Stimulated activated CD8-positive, alpha-beta memory T cell treated with anti-CD3 and anti-CD28 coated beads, Interleukin-2, amount 100 ng/mL, for 1 hour (primary cell): ENCODE data around the gene GIGYF1.
"Not testable (repeated sequence)": the region's sequence is repeated elsewhere in the genome, so short reads cannot be mapped to it uniquely, and the experiment has no call there.

Source experiments
- DNase-seq, 2 donors: peaks; one replicate each; pipeline ENCODE4 v3.0.0-alpha.2; 2020; ENCODE audit warnings: low read depth in 2 of 2

The GIGYF1 gene, protein sequence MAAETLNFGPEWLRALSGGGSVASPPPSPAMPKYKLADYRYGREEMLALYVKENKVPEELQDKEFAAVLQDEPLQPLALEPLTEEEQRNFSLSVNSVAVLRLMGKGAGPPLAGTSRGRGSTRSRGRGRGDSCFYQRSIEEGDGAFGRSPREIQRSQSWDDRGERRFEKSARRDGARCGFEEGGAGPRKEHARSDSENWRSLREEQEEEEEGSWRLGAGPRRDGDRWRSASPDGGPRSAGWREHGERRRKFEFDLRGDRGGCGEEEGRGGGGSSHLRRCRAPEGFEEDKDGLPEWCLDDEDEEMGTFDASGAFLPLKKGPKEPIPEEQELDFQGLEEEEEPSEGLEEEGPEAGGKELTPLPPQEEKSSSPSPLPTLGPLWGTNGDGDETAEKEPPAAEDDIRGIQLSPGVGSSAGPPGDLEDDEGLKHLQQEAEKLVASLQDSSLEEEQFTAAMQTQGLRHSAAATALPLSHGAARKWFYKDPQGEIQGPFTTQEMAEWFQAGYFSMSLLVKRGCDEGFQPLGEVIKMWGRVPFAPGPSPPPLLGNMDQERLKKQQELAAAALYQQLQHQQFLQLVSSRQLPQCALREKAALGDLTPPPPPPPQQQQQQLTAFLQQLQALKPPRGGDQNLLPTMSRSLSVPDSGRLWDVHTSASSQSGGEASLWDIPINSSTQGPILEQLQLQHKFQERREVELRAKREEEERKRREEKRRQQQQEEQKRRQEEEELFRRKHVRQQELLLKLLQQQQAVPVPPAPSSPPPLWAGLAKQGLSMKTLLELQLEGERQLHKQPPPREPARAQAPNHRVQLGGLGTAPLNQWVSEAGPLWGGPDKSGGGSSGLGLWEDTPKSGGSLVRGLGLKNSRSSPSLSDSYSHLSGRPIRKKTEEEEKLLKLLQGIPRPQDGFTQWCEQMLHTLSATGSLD (N-terminal part only)

DNA sequence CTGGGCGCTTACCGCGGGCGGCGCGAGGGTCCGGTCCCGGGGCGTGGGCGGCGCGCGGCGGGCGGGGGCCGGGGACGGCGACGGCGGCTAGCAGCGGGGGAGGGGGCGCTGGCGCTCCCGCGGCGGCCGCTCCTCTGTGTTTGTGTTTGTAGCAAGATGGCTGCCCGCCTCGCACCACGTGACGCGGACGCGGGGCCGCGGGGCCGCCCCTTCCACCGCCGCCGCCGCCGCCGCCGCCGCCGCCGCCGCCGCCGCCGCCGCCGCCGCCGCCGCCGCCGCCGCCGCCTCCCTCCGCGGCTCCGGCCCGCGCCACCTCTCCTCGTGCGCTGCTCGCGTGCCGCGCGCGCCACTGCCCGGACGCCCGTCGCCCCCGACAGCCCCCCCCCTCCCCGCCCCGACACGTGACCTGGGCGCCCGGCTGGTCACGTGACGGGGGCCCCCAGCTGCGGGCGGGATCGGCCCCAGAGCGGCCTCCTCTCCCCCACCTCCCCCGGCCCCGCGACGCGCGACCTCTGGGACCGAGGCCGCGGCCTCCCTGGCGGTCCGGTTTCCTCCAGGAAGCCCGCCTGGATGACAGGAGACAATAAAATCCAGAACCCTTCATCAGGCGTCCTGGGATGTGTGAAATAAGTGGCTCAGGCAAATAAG is at the start of gene GIGYF1:
Gene GIGYF1 (minus strand): TSS at position 153 of the 648 bp plus-strand sequence. CDS start 6,012 bp downstream, outside the sequence.
- DNase-seq, result peak in 1 of 2 donors; percentile 56

DNA sequence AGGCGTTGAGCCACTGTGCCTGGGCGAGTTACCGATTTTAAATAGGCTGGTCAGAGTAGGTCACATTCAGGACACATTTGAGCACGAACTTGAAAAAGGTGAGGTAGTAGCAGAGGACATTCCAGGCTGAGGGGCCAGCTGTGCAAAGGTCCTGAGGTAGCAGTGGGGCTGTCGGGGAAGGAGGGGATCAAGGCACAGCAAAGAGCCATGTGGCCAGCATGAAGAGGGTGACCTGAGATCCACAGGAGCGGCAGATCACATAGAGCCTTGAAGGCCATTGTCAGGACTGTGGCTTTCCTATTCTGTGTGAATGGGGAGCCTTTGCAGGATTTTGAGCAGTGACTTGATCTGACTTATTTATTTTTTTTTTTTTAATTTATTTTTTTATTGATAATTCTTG is 45.9 kb upstream of the GIGYF1 start:
- no peak for DNase-seq

DNA sequence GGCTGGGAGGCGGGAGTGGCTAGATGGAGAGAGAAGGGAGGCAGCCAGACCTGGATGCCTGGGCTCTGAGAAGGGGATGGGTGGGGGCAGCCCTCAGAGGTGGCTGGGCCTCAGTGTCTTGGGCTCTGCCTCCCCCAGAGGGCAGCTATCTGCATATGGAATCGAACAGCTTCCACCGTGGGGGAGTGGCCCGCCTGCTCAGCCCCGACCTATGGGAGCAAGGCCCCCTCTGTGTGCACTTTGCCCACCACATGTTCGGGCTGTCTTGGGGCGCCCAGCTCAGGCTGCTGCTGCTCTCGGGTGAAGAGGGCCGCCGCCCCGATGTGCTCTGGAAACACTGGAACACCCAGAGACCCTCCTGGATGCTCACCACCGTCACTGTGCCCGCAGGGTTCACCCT is 42.6 kb upstream of the GIGYF1 start:
- no peak for DNase-seq

DNA sequence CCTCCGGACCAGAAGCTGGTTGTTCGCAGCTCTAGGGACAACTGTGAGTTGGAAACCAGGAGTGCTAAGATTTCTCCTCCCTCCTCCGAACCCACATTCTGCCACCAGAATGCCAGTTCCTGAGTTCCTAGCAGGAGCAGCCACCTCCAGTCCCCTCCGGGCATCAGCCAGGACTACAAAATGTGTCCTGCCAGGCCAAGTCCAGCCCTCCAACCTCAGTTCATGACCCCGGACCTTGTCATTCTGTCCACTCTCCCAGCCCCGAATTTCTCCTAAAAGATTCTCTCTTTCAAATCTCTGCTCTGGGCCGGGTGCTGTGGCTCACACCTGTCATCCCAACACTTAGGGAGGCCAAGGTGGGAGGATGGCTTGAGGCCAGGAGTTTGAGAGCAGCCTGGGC is 41.7 kb upstream of the GIGYF1 start:
- no peak for DNase-seq

DNA sequence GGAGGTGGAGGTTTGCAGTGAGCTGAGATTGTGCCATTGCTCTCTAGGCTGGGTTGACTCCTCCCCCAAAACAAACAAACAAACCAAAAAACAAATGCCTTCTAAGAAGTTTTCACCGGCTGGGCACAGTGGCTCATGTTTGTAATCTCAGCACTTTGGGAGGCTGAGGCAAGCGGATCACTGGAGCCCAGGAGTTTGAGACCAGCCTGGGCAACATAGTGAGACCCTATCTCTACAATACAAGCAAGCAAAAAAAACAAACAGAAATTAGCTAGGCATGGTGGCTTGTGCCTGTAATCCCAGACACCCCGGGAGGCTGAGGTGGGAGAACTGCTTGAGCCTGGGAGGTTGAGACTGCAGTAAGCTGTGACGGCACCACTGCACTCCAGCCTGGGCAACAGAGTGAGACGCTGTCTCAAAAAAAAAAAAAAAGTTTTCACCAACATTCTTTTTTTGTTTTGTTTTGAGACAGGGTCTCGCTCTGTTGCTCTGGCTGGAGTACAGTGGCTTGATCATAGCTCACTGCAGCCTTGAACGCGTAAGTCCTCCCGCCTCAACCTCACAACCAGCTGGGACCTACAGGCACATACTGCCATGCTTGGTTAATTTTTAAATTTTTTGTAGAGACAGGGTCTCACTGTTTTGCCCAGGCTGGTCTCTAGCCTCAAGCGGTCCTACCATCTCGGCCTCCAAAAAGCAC is 38.0 kb upstream of the GIGYF1 start:
- no peak for DNase-seq

DNA sequence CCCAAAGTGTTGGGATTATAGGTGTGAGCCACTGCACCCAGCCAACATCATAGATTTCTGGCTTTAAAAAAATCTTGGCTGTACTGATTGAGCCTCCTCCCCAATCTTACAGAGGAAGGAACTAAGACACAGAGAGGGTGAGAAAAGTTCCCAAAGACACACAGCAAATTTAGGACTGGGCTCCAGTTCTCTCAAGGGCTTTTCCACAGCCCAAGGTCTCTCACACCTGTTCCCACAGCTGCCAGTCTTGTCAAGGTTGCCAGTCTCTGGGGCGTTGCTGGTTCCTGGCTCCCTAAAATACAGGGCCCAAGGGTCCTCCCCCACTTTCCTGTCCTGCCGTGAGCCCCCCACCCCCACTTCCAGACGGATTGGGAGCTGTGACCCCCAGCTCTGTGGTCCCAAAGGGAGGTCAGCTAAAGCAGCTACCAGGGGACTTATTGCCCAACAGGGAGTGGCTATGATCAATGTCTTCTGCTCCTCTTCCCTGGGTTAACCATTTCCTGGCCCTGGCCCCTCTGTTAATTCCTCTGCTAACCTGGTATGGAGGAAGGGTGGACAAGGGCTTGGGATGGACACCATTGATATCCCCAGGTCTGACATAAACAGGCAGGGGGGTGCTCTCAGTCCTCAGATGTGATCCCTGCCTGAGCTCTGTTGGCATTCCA is 36.2 kb upstream of the GIGYF1 start:
- DNase-seq, result no peak

DNA sequence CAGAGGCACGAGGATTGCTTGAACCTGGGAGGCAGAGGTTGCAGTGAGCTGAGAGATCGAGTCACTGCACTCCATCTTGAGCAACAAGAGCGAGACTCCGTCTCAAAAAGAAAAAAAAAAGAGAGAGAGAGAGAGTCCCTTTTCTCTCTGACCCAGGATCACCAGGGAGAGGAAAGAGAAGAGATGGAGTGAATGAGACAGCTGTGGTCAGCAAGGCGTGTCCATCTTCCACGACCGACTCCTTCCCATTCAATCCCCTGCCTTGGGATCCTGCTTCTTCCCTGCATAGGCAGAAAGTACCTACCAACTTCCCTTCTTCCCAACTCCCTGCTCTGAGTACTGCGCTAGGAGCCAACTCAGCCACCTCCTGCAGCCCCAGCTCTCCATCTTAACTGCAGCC is 34.1 kb upstream of the GIGYF1 start:
- DNase-seq, result no peak

DNA sequence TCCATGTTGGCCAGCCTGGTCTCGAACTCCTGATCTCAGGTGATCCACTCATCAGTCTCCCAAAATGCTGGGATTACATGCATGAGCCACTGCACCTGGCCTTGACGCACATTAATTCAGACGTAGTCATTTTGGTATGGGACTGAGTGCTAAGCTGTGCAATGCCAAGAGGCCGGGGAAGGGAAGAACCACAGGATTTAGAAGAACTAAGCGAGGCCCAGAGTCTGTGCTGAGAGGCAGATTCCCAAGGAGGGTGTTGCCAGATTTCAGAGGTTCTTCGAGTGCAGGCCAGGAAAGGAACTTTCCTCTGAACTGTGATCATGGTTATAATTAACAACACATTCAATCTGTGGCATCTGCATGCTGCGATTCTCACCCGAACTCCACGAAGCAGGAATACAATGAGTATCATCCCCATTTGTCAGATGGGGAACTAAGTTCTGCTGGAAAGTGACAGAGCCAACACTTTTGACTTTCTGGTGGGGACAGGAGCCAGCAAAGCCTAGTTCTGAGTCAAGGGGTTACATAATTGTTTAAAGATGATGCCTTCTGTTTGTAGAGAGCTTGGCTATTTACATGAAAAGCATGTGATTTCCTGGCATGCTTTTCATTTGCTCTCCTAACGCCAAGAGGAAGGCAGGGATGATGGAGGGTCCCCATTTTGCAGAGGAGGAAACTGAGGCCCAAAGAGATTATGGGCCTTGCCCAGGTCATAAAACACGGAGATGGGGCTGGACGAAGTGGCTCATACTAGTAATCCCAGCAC is 33.1 kb upstream of the GIGYF1 start:
- no peak for DNase-seq

DNA sequence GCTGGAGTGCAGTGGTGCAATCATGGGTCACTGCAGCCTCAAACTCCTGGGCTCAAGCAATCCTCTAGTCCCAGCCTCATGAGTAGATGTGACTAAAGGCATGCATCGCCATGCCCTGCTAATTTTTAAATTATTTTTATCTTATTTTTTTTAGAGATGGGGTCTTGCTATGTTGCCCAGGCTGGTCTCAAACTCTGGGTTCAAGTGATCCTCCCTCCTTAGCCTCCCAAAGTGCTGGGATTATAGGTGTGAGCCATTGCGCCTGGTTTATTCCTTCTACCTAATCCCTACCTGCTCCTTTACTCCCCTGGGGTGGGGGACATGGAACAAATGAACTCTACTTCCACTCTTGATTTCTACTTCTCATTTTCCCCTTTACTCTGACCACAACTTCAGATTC is 30.3 kb upstream of the GIGYF1 start:
- not testable (repeated sequence) for DNase-seq

DNA sequence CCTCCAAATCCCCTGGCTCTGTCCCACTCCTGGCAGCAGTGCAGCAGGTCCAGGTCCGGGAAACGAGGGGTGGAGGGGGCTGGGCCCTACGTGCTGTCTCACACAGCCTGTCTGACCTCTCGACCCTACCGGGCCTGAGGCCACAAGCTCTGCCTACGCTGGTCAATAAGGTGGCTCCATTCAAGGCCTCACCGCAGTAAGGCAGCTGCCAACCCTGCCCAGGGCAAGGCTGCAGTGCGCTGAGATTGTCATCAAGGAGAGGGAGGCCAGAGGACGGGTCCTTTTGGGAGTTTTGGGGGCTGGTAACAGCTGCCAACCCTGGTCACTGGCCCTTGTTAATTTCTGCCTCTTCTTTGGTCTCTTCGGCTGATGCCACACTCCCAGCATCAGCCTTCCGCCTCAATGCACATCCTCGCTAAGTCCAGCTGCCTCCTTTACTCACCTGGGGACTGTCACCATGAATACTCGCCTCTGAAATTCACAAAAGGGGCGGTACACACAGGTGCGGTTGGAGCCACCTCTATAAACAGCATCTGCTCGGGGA is 29.8 kb upstream of the GIGYF1 start:
- DNase-seq, result no peak

DNA sequence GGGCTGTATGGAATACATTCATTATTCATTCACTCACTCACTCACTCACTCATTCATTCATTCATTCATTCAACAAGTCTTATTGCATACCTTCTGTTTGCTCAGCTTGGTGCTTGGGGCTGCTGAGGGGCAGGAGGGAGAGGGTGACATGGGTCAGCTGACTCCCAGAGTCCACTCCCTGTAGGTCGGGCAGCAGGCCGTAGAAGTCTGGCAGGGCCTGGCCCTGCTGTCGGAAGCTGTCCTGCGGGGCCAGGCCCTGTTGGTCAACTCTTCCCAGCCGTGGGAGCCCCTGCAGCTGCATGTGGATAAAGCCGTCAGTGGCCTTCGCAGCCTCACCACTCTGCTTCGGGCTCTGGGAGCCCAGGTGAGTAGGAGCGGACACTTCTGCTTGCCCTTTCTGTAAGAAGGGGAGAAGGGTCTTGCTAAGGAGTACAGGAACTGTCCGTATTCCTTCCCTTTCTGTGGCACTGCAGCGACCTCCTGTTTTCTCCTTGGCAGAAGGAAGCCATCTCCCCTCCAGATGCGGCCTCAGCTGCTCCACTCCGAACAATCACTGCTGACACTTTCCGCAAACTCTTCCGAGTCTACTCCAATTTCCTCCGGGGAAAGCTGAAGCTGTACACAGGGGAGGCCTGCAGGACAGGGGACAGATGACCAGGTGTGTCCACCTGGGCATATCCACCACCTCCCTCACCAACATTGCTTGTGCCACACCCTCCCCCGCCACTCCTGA is 28.6 kb upstream of the GIGYF1 start:
- DNase-seq, result no peak

DNA sequence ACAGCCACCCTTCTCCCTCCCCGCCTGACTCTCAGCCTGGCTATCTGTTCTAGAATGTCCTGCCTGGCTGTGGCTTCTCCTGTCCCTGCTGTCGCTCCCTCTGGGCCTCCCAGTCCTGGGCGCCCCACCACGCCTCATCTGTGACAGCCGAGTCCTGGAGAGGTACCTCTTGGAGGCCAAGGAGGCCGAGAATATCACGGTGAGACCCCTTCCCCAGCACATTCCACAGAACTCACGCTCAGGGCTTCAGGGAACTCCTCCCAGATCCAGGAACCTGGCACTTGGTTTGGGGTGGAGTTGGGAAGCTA is 27.4 kb upstream of the GIGYF1 start:
- no peak for DNase-seq

DNA sequence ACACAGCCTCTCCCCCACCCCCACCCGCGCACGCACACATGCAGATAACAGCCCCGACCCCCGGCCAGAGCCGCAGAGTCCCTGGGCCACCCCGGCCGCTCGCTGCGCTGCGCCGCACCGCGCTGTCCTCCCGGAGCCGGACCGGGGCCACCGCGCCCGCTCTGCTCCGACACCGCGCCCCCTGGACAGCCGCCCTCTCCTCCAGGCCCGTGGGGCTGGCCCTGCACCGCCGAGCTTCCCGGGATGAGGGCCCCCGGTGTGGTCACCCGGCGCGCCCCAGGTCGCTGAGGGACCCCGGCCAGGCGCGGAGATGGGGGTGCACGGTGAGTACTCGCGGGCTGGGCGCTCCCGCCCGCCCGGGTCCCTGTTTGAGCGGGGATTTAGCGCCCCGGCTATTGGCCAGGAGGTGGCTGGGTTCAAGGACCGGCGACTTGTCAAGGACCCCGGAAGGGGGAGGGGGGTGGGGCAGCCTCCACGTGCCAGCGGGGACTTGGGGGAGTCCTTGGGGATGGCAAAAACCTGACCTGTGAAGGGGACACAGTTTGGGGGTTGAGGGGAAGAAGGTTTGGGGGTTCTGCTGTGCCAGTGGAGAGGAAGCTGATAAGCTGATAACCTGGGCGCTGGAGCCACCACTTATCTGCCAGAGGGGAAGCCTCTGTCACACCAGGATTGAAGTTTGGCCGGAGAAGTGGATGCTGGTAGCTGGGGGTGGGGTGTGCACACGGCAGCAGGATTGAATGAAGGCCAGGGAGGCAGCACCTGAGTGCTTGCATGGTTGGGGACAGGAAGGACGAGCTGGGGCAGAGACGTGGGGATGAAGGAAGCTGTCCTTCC is 26.8 kb upstream of the GIGYF1 start:
- DNase-seq, result no peak

DNA sequence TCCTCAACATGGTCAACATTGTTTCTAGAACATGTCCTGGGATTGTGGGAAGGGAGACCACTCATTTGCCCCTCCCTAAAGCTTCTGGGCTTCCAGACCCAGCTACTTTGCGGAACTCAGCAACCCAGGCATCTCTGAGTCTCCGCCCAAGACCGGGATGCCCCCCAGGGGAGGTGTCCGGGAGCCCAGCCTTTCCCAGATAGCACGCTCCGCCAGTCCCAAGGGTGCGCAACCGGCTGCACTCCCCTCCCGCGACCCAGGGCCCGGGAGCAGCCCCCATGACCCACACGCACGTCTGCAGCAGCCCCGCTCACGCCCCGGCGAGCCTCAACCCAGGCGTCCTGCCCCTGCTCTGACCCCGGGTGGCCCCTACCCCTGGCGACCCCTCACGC is 26.2 kb upstream of the GIGYF1 start, which contains the start of gene EPO:
Gene EPO (plus strand): TSS at position 190 of the 392 bp plus-strand sequence. CDS start 513 bp downstream, outside the sequence.
- DNase-seq, result no peak

DNA sequence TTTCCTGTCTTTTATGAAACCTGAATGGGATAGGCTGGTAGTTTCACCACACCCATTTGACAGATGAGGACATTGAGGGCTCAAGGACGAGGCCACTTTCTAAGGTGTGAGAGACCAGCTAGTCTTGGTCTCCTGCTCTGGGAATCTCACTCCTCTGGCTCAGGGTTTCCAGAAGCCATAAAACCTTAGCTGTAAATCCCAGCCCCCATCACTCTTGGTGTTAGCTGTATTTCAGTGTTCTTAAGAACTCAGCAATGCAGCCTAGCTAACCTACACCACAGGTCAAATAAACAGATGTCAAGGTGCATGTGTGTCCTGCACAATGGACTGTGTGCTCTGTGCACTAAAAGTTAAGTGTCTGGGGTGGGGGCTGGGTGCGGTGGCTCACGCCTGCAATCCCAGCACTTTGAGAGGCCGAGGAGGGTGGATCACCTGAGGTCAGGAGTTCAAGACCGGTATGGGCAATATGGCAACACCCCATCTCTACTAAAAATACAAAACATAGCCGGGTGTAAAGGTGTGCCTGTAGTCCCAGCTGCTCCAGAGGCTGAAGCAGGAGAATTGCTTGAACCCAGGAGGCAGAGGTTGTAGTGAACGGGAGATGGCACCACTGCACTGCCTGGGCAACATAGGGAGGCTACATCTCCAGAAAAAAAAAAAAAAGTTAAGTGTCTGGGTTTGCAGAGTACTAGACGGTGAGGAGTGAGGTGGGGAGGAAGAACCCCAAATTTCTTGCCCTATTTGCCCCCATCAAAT is 25.7 kb upstream of the GIGYF1 start:
- no peak for DNase-seq

DNA sequence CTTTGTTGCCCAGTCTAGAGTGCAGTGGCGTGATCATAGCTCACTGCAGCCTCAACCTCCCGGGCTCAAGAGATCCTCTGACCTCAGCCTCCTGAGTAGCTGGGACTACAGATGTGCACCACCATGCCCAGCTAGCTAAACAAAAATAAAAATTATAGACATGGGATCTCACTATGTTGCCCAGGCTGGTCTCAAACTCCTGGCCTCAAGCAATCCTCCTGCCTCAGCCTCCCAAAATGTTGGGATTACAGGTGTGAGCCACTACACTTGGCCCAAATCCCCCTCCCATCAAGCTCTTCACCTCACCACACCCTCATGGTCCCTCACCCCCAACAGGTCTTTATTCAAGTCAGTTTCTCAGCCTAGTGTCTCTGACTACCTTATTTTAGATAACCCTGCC is 23.0 kb upstream of the GIGYF1 start:
- not testable (repeated sequence) for DNase-seq

DNA sequence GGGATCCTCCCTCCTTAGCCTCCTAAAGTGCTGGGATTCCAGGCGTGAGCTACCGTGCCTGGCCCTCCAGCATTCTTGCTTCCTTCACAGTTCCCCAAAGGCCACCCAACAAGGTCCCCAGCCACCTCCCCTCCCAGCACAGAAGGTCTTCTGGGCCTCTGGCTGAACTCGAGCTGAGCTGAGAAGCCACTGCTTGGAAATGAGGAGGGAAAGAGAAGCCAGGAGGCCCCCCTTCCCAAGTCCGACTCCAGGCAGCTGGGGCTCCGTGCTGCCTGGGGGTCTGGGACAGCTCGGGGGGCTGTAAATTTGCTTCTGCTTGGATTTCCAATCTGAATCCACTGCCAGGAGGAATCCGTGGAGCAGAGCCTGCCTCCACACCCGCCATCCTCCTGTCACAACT is 20.7 kb upstream of the GIGYF1 start:
- DNase-seq, result no peak

DNA sequence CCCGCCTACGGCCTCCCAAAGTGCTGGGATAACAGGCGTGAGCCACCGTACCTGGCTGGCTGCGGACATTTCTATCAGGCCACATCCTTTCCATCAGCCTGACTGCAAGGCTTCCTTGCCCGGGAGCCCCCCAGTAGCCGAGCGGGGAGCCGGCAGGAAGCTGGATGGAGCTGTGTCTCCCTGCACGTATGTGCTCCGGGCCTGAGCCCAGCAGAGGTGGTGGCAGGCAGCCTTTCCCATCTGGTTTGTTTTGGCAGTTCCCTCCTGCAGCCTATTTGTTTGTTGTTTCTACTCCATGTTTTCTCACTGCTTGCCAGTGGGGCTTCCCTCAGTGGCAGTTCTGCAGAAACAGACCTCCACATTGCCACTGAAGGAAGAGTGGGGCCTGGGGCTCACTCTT is 17.3 kb upstream of the GIGYF1 start:
- DNase-seq, result no peak
